ENCODE data around the gene DNAJC10.

The DNAJC10 gene

DNA sequence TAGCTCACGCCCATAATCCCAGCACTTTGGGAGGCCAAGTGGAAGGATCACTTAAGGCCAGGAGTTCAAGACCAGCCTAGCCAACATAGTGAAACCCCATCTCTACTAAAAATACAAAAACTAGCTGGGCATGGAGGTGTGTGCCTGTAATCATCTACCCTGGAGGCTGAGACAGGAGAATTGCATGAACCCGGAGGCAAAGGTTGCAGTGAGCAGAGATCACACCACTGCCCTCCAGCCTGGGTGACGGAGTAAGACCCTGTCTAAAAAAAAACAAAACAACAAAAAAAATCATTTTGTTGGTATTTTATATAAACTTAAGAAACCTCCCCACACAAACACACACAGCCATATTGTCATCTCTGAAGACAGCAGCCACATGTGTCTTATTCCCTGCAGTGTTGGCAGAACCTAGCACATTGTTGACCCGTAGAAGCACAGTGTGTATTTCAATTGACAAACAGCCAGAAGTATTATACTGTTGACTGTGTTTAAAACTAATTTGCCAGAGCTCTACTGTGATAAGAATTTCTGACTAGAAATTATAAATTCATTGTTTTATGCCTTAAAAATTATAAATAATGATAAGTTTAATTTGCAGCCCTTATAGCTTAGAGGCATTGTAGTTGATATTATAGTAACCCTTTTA, 68.1 kb downstream of the DNAJC10 start:
- no peak for DNase-seq

DNA sequence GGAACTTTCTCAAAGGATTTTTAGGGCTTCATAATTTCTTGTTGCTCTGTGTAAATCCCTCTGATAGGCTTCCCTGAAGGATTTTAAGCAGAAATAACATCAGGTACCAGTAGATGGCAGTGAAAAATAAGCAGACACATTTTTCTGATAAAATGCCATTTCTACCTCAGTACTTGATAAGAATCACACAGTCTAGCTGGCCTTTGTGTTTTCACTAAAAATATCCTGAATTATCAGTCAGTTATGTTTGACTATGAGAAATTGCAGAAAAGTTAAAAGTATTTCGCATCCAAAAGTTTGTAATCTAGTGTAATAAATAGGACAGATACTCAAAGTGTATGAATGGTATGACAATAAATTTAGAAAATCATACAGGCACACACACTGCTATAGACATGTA, 68.7 kb downstream of the DNAJC10 start:
- peak in 2 of 58 donors; percentile 1 to 13 for DNase-seq

GRCh38 chr2:182792441-182792840, 76.4 kb downstream of the DNAJC10 start:
- DNase-seq: no peak

DNA sequence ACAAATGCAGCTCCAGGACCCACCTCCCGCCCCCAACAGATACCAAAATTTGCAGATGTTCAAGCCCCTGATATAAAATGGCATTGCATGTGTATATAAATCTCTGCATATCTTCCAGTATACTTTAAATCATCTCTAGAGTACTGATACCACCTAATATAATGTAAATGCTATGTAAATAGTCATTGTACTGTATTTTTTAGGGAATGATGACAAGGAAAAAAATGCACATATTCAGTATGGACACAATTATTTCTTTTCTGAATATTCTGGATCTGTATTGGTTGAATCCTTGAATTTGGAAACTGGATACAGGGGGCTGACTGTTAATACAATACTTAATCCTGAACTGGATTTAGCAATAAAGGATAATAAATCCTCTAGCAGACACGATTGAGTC, 82.7 kb downstream of the DNAJC10 start:
- no peak for DNase-seq

- DNase-seq: no peak
Observed at GRCh38 chr2:182804128-182804527, 88.1 kb downstream of the DNAJC10 start.

GRCh38 chr2:182807319-182807718, 91.3 kb downstream of the DNAJC10 start:
- DNase-seq: no peak

GRCh38 chr2:182810087-182810486, 94.0 kb downstream of the DNAJC10 start:
- DNase-seq: no peak

DNA sequence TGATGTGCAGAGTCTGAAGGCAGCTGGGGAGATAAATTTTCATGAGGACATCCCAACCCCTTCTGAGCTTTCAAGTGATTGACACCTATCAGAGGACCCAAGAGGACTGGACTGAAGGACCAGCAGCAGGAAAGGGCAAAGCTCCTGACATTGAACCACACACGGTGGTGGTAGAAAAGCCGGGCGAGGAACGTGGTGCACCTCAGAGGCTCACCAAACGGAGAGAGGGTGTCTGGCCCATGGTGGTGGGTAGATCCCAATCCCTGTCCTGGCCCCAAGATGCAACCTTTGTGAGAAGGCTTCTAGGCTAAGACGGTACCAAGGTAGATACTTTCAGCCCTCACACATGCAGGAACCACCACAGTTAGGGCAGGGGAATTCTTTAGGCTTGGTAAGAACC, 98.3 kb downstream of the DNAJC10 start:
- DNase-seq: no peak

DNA sequence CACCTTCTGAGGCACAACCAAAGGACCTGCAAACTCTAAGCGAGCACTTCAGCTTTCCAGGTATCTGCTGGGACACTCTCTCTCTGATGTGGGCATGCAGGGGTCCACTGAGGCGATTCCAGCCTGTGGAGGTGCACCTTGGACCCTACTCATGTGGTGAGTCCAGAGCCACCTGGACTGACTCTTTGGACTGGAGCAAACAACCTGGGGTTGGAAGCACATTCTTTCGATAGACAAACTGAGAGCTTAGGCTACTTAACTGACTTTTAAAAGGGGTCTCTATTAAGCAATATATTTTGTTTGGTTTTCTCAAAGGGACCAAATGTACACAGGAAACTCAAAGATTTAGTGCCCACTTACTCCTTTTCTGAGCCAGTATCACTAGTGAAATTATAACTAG, 98.7 kb downstream of the DNAJC10 start:
- no peak for DNase-seq

GRCh38 chr2:182816866-182817265, 100.8 kb downstream of the DNAJC10 start:
- no peak for DNase-seq

DNA sequence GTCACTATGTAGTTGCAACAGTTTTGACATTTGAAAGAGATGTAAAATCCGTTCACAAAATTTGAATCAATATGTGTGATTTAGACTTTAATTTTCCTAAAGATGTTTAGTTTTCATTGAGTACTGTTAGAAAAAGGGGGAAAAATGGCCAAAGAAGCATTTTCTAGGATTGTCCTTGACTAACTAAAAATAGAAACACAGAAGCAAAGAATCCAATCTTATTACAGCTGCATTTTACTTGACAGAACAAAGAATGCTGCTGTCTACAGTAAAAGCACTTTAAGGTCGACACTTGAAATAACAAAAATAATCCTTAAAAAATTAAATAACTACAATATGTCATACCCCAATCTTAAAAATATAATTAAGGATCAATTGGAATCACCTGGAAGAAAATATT, 101.5 kb downstream of the DNAJC10 start:
- no peak for DNase-seq

GRCh38 chr2:182818501-182818900, 102.4 kb downstream of the DNAJC10 start:
- no peak for DNase-seq

- DNase-seq: peak in 1 of 58 donors; percentile 1
Observed at GRCh38 chr2:182818925-182819324, 102.9 kb downstream of the DNAJC10 start.

- DNase-seq: no peak
Observed at GRCh38 chr2:182819412-182819811, 103.4 kb downstream of the DNAJC10 start.

- no peak for DNase-seq
Observed at GRCh38 chr2:182821182-182821581, 105.1 kb downstream of the DNAJC10 start.

DNA sequence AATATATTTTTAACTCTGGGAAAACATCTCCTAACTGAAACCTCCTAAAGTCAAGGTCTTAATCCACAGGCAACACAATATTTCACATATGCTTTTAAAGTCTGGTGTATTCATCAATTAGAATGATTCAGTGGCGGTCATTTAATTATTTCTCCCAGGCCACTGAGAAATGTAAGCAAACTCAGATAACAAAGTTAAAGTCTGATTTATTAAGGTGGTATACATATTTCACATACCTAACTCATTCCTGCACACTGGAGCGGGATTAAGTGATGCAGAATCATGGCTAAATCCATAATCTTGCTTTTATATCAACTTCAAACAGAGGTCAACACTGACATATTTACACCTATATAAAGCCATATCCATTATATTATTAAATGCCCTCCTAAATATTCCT, 106.7 kb downstream of the DNAJC10 start:
- DNase-seq: no peak

- DNase-seq: no peak
Observed at GRCh38 chr2:182824056-182824766, 108.2 kb downstream of the DNAJC10 start.

GRCh38 chr2:182824767-182825158, 108.7 kb downstream of the DNAJC10 start:
- DNase-seq: no peak

DNA sequence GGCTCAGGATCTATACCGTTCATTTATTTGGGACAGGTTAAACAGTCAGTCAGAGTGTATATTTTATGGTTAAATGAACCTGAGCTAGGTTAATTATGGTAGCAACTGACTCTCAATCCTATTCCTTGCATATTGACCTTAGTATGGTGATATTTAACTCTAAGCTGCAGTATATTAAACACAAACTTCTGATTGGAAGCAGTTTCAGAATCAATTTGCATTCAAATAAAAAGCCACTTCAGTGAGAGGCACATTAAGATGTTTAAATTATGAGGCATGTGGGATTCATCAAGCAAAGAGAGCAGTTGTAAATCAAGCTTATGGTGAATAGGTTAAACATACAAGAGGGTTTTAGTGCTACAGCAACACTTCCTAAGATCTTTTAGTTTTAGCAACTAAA, 110.0 kb downstream of the DNAJC10 start:
- DNase-seq: no peak

GRCh38 chr2:182826496-182826895, 110.4 kb downstream of the DNAJC10 start:
- DNase-seq: no peak

GRCh38 chr2:182827182-182827879, 111.3 kb downstream of the DNAJC10 start:
- no peak for DNase-seq

DNA sequence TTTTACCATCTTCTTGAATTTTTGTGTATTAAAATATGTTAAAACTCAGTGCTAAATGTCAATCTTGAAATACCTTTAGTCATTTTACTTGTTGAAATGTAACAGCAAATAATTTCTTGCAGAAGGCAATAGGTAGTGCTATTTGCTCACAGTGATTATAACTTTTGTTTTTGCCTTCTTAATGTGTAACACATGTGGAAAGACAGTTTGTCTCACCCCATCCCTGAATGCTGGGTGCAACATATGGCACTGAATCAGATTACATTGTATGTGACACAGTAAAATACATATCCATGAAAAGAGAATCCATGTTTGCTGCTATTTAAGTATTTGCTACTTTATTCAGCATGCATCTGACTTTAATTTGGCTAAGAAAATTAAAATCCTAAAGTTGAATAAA, 115.0 kb downstream of the DNAJC10 start:
- DNase-seq: no peak

- DNase-seq: no peak
Observed at GRCh38 chr2:182831921-182832320, 115.9 kb downstream of the DNAJC10 start.

Data from anterior cingulate cortex (tissue), 58 donors.